HG03175 (cell line): ENCODE measurements around the gene FBXO10.
"Not testable (repeated sequence)": the region's sequence is repeated elsewhere in the genome, so short reads cannot be mapped to it uniquely, and the experiment has no call there.

Source experiments
- ATAC-seq: cut with Tn5 transposase; IDR thresholded peaks from one replicate; pipeline ENCODE4 v1.9.1; 2021; ENCODE audit warnings: mild to moderate bottlenecking, moderate library complexity; ENCODE audit not compliant: unreplicated experiment

The FBXO10 gene

DNA sequence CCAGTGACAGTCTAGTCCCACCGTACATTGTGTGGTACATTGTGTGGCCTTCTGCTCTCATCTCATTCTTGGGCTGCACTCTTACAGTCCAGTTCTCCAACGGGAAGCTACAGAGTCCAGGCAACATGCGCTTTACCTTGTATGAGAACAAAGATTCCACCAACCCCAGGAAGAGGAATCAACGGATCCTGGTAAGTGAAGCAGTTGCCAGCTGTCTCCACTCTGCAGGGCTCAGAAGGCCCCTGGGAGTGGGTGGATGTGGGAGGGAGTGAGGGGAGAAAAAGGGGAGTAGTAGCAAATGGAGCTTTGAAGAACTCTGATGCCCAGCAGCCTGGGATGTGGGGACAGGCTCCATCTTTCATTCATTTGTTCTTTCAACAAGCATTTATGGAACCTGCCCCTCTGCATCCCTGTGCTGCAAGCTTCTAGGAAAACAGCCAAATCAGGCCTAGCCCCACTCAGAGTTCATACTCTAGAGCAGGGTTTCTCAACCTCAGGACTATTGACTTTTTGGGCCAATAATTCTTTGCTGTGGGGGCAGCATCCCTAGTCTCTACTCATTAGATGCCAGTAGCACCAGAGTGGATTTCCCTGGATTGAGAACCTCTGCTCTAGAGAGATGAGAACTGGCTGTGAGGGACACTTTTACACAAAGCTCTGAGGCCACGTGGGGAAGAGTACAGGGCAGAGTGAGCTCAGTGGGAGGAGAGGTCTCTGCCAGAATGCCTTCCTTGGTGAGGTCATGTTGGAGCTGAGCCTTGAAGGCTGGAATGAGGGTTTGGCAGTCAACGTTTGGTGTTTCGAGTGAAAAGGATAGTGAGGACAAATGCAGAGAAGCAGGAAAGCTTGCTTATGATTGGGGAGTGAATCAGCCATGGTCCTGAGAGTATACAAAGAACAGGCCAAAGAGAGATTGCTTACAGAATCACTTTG, 89.3 kb downstream of the FBXO10 start:
- ATAC-seq: no peak

DNA sequence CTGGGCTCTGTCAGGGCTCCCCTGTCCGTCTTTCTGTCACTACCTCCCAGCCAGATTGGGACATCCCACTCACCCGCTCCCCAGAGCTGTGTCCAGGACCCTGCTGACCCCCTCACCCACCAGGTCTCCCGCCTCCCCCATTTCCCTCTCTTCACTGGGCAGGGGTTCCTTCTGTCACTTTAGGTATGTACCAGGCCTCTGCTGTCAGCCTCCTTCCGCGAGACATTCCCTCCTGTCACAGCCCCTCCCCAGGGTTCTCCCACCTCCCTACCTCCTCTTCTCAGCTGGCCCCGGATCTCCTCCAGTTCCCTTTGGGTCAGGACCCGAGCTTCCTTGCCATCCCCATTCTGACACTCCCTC, 89.9 kb downstream of the FBXO10 start:
- ATAC-seq: no peak

DNA sequence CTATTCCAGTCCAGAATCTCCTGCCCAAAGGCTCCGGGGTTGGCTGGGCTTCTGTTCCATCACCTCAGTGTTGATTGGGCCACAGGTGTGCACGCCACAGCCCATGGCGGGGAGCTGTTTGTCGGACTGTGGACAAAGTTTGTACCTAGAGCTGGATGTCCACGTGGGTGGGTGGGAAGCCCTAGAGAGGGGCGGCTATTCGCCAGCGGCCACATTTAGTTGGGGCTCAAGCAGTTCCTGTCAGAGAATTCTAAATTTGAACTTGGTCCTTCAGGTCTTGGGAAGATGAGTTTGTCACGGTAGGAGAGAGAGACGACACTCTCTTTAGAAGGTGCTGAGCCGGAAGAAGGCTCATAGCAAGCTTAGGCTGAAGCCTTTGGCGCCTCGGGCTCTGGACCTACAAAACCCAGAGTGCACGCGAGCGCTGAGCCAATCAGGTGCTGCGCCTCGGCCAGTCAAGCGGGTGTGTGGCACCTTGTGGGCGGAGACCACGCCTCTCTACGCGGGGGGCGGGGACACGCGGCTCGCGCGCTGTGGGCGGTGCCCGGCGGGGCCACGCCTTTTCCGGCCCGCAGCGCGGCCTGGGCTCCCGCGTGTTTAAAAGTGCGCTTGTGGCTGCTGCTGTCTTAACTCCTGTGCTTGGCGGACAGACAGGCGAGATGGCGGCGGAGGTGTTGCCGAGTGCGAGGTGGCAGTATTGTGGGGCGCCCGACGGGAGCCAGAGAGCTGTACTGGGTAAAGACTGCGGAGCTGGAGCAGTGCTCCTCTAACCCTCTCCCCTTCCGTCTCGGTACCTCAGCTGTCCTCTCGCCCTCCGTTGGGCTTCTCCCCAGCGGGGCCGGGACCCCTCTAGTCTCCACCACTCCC, 90.6 kb downstream of the FBXO10 start, which contains the start of gene POLR1E:
POLR1E (plus strand) TSS at position 560 of the 867 bp plus-strand sequence; CDS start at position 660, 100 bp downstream.
- ATAC-seq: peak; percentile 96

DNA sequence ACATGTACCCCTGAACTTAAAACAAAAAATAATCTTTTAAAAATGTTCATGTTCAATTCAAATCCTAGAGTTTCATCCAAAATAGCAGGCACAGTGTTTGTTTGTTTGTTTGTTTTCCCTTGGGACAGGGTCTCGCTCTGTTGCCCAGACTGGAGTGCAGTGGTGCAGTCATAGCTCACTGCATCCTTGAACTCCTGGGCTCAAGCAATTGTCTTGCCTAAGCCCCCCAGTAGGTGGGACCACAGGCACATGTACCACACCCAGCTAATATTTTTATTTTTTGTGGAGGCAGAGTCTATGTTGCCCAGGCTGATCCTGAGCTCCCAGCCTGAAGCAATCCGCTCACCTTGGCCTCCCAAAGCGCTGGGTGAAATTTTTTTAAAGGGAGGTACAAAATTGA, 95.4 kb downstream of the FBXO10 start:
- ATAC-seq: no peak

DNA sequence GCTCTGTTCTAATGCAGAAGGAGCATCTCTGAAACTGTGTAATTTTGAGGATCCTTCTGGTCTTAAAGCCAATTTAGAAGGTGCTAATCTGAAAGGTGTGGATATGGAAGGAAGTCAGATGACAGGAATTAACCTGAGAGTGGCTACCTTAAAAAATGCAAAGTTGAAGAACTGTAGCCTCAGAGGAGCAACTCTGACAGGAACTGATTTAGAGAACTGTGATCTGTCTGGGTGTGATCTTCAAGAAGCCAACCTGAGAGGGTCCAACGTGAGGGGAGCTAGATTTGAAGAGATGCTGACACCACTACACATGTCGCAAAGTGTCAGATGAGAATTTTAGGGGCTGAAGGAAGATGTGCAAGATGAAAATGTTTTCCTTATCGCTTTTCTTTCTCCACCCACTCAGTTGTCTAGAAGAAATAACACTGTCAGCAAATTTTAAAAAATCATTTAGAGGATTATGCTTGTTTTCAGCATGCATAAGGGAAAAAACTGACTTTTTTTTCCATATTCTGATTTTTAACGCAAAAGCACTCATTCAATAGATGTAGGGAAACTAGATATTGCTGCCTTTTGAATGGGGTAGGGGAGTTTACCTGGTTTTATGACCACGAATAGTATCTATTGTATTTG, 98.1 kb downstream of the FBXO10 start:
- not testable (repeated sequence) for ATAC-seq

DNA sequence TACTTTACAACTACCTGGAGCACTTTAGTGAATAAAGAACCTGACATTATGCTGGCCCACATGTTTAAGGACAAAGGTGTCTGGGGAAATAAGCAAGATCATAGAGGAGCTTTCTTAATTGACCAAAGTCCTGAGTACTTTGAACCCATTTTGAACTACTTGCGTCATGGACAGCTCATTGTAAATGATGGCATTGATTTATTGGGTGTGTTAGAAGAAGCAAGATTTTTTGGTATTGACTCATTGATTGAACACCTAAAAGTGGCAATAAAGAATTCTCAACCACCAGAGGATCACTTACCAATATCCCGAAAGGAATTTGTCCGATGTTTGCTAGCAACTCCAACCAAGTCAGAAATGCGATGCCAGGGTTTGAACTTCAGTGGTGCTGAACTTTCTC, 98.7 kb downstream of the FBXO10 start:
- ATAC-seq: not testable (repeated sequence)

DNA sequence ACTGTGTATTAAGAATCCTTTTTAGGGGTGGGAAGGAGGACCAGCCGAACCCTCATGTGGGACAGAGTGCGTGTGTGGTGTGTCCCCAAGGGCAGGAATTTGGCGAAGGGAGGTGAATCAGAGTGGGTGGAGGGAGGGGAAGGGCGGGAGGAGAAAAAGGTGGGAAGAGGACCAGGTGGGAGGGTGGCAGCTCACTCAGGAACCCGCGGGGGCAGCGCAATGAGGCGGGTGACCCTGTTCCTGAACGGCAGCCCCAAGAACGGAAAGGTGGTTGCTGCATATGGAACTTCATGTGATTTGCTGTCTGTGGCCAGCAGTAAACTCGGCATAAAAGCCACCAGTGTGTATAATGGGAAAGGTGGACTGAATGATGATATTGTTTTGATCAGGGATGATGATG, 99.2 kb downstream of the FBXO10 start:
- ATAC-seq: no peak

DNA sequence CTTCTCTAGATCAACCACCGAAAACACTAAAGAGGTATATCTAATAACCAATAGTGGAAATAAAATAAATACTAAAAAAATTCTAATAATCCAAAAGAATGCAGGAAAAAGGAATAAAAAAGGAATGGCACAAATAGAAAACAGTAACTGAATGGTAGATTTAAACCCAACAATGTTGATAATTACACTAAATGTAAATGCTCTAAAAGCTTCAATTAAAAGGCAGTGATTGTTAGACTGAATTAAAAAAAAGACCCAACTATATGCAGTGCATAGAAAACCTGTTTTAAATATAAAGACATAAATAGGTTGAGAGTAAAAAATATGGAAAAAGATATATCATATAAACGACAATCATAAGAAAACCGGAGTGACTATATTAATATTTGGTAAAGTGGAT, 101.7 kb downstream of the FBXO10 start:
- no peak for ATAC-seq

DNA sequence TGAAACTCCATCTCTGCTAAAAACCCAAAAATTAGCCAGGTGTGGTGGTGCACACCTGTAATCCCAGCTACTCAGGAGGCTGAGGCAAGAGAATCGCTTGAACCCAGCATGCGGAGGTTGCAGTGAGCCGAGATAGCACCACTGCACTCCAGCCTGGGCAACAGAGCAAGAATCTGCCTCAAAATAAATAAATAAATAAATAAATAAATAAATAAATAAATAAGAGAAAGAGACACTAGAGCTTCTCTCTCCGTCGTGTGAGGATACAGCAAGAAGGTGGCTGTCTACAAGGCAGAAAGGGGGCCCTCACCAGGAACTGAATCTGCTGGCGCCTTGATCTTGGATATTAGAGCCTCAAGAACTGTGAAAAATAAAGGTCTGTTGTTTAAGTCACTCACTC, 102.2 kb downstream of the FBXO10 start:
- ATAC-seq: not testable (repeated sequence)

DNA sequence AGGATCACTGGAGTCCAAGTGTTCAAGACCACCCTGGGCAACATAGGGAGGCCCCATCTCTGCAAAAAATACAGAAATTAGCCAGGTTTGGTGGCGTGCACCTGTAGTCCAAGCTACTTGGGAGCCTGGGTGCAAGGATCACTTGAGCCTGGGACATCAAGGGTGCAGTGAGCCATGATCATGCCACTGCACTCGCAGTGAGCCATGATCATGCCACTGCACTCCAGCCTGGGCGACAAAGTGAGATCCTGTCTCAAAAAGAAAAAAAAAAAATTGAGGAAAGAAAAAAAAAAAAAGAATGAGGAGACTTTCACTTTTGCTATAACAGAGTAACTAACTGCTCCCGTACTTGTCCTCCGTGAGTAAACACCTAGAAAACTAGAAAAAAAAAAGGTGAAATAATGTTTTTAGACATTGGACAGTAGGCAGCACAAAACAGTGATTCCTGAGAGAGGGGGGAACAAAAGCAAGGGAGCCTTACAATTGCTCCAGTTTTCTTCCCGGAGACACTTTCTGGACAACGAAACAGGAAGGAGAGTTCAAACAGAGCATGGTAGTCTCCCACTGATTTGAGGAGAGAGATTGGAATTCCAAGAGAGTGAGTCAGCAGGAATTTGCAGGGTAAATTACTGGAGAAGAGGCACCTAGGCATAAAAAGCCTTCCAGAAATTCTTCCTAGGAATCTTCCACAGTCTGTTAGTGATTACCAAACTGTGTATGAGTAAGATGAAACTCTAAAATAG, 104.1 kb downstream of the FBXO10 start:
- no peak for ATAC-seq

DNA sequence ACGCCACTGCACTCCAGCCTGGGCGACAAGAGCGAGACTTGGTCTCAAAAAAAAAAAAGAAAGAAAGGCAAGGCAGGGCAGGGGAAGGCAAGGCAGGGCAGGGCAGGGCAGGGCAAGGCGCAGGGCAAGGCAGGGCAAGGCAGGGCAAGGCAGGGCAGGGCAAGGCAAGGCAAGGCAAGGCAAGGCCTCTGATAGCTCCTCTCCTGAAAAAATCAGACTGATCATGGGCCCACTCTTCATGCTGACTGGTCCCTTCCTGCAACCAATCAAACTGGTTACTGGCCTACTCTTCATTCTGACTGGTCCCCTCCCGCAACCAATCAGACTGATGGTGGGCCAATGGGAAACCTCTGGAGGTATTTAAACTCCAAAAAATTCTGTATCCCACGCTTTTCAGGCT, 107.6 kb downstream of the FBXO10 start:
- ATAC-seq: no peak

DNA sequence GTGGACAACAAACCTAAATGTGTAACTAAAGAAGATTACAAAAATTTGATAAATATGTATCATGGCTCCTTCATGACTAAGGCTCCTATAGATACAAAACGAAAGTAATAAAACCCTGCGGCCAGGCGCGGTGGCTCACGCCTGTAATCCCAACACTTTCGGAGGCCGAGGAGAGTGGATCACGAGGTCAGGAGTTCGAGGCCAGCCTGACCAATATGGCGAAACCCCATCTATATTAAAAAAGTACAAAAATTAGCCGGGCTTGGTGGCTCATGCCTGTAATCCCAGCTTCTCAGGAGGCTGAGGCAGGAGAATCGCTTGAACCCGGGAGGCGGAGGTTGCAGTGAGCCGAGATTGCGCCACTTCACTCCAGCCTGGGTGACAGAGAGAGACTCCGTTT, 108.7 kb downstream of the FBXO10 start:
- not testable (repeated sequence) for ATAC-seq

DNA sequence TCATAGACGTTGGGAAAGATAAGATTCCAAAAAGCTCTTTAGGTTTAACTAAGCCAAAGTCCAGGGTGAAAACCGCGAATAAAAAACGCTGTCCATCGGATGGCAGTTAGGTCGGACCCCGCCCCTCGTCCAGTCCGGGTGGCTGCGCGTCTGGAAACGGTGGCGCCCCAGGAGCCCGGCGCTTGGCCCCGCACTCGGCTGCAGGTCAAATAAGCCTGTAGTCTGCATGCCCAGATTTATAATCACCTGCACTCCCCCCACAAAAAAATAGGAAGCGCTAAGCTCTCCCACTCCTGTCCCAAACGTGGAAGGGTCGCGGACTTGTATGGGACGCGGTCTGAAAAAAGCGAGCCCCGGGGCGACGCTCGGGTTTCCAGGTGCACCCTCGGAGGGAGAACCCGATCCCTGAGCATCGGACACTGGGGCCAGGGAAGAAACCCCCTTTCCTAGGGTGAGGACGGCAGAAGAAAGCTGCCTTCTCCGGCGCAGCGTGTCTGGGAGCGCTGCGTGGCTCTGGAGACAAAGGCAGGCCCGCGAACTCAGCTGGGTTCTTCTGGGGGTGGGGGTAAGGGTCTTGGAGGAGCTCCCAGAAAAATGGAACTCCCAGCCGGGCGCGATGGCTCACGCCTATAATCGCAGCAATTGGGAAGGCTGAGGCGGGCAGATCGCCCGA, 110.0 kb downstream of the FBXO10 start:
- ATAC-seq: no peak

DNA sequence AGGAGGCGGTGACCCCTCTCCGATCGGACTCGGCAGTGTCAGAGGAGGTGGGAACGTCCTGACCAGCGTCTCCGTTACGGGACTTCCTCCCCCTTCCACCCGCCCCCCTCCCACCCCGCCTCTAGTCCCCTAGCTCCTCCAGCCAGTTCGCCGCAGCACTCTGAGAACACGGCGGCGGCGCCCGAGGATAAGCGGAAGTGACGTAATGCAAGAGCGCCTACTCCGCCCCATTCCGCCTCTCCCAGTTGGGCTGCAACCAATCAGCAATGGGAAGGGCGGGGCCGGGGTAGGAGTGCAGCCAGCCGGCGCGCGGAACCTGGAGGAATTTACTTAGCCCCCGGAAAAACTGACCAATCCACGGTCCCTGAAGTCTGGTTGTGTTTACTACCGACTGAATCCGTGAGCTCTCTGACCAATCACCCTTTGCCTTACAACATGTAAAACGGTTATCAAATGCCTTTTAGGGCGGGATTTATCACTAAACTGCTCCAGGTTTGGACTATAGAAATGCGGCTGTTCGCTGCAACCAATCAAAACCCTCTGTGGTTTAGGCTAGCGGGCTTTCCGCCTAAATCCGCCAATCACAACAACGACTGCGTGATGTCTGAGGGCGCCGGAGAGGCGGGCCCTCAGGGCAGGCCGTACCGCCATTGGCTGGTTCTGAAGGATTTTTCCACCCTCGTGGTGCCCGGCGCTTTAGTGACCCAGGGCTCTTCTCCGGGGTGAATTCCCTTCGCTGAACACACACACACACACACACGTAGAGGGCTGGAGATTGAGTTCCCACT, 110.7 kb downstream of the FBXO10 start, which contains the start of gene ZBTB5:
ZBTB5 (minus strand) TSS at position 202 of the 788 bp plus-strand sequence. CDS start 22,899 bp downstream, outside the sequence.
- ATAC-seq: peak; percentile 77

DNA sequence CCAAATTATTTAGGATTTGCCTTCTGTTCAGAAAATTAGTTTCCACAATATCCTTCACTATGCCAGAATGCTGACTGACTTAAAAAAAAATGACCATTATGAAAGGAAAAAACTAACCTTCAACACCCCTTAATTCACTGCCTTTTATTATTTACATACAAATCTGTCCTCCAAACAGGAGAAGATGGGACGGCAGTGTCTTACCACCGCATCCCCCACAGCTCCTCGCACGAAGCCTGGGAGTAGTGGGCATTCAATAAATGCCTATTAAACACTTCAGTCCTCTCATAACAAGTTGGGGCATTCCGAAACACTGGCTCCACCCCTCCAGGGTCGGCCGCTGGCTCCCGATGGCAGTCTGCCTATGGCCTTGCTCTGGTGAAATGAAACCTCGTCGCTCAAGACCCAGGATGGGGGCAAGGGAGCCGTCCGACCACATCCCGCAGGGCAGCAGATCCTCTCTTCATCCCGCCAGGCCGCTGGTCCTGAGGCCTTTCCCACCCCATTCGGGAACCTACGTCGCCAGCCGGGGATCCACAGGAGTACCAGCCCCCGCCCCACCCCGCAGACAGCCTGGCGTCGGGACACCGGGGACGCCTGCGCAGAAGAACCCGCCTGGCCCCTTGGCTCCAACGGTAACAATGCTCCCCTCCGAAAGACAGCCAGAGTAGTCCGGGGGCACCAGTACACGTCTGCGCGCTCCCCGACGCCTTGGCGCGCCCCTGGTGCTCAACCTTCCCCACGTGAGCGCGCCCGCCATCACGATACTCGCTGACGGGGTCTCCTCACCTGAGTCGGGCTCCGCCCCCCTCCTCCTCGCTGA, 111.5 kb downstream of the FBXO10 start:
- peak; percentile 41 for ATAC-seq

DNA sequence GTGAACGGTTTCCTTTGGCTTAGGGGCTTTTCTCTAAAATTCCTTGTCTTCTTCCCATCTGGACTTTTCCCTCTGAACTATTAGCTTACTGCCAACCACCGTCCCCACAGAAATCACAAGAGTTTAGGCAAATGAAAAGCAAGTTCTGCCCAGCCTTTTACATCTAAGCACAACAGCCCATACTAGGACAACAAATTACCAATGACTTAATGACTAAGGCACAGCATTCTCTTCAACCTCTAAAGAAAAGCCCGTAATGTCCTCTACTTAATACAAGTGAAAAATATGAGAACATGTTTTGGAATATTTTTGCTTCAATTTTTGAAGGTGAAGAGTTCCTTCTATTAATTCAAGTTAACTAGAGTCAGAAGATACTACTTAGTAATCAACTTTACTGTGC, 112.2 kb downstream of the FBXO10 start:
- ATAC-seq: no peak
